HG03280 (cell line): ENCODE data around the gene LRRN4CL.
"Not testable (repeated sequence)": the region's sequence is repeated elsewhere in the genome, so short reads cannot be mapped to it uniquely, and the experiment has no call there.

ENCODE experiments used
- ATAC-seq: cut with Tn5 transposase; IDR thresholded peaks from one replicate; pipeline ENCODE4 v1.9.1; 2021; ENCODE audit warnings: mild to moderate bottlenecking, moderate library complexity; ENCODE audit not compliant: unreplicated experiment

Gene LRRN4CL

GRCh38 chr11:62689421-62690183, at the start of gene LRRN4CL:
LRRN4CL (minus strand) TSS chr11:62689530; CDS start chr11:62688508, 1,022 bp downstream.
- no peak for ATAC-seq

GRCh38 chr11:62737196-62737595, 47.9 kb upstream of the LRRN4CL start:
- ATAC-seq, result no peak

- no peak for ATAC-seq
These were observed 43.5 kb upstream of the LRRN4CL start for GRCh38 chr11:62732830-62733229.

DNA sequence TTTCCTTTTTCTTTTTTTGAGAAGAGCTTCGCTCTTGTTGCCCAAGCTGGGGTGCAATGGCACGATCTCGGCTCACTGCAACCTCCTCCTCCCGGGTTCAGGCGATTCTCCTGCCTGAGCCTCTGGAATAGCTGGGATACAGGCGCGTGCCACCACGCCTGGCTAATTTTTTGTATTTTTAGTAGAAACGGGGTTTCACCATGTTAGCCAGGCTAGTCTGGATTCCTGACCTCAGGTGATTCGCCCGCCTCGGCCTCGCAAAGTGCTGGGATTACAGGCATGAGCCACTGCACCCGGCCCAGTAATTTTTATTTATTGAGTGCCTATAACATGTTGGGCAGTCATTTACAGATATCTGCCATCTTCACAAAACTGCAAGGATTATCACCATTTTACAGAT, 40.7 kb upstream of the LRRN4CL start:
- not testable (repeated sequence) for ATAC-seq

GRCh38 chr11:62728171-62728988, 39.0 kb upstream of the LRRN4CL start, which contains the start of gene TTC9C:
TTC9C (plus strand) TSS chr11:62728486; CDS start chr11:62728849, 363 bp downstream.
- ATAC-seq, result peak; percentile 12

- ATAC-seq, result peak; percentile 59
These were observed 38.5 kb upstream of the LRRN4CL start for GRCh38 chr11:62727872-62728170.

DNA sequence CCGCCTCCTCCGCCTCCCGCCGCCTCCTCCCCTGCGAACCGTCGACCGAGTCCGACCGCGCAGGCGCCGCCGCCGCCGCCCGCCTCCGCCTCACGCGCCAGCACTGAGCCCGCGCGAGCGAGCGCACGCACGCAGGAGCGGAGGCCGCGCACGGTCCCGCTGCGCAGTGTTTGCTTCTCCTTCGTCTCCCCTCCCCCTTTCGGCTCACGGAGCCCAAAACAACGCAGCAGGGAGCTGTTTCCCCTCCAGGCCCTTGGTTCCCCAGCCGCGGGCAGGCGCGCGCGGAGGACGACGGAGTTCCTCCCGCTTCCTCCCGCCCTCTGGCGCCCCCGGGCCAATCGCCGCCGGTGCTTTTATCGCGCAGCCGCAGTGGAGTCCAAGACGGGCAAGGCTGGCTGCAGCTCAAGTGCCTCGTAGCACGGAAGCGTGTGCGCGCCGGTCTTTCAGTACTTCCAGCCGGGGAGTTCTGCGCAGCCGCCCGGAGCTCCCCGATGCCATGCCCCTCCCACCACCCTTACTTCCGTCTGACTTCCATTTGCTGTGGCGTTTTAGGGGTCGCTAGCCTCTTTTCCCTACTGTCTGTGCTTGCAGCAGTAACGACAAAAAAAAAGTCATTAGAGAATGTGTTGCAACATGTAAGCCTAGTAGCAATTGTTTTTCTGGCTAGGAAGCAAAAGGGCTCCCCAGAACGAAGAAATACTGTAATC, 38.0 kb upstream of the LRRN4CL start, which contains the start of gene HNRNPUL2:
Gene HNRNPUL2, minus strand, starts transcription at position 293 of the 707 bp plus-strand sequence. CDS start 301 bp downstream, outside the sequence.
- ATAC-seq, result peak; percentile 74

GRCh38 chr11:62726915-62727164, 37.5 kb upstream of the LRRN4CL start:
- ATAC-seq, result peak; percentile 5

DNA sequence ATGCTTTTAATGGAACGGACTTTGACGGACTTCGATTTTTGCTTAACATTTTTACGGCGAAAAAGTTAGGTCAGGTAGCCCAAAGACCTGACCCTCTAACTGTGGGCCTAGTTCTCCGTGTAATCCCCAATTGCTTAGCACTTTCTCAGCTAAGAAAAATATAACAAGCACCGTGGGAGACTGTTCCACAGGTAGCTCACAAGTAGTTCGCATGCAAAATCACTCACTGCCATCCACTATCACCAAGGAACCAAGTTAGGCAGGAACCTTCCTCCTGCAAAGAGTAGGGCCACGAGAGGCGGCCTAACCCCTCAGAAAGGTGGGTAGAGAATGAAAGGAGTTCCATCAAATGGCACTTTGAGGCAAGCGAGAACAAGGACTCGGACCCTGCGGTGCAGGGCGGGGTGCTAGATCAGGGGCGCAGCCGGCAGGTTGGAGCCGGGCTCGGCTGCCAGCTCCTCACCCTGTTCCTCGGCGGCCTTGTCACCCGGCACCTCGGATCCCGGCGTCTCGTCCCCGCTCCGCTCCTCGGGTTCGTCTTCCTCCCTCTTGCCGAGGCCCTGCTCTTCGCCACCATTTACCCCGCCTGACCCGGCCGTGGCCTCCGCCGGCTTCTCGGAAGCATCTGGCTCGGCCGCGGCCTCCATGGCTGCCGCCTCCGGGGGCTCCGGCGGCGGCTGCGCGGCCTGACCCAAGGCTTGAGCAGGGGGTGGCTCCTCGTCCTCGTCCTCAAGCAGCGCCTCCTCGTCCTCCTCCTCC, 37.0 kb upstream of the LRRN4CL start:
- no peak for ATAC-seq

DNA sequence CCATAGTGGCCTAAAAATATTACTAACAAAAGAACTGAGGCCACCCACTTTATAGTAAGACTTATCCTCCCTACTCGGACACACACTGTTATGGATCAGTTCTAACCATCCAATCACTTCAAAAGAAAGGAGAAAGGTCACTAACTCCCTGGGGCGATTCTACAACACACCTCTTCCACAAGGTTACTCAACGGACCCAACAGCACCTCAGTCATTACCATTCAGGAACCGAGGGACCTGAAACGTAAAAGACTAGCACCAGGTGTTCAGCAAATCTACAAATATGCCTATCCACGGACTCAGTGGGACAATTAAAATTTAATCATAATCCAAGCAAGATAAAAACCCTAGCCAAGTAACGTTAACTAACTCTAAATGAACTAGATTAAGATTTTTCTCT, 36.3 kb upstream of the LRRN4CL start:
- no peak for ATAC-seq

DNA sequence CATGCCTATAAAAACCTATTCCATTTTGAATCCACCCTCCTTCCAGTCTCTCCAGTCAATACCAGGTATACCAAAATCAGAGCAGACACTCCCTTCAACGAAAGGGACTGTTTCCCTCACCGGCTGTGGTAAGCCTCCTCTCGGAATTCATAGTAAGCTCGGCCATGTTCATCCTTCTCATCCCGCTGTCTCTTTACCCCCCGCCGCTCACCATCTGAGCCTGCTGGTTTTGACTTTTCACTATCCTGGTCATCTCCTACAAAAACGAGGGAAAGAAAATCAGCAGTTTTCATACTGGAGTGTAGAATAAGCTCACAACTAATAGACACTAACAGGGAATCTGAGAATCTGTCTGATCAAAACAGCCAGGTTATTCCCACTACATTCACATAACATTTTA, 34.8 kb upstream of the LRRN4CL start:
- ATAC-seq, result no peak

GRCh38 chr11:62721994-62722393, 32.7 kb upstream of the LRRN4CL start:
- no peak for ATAC-seq

DNA sequence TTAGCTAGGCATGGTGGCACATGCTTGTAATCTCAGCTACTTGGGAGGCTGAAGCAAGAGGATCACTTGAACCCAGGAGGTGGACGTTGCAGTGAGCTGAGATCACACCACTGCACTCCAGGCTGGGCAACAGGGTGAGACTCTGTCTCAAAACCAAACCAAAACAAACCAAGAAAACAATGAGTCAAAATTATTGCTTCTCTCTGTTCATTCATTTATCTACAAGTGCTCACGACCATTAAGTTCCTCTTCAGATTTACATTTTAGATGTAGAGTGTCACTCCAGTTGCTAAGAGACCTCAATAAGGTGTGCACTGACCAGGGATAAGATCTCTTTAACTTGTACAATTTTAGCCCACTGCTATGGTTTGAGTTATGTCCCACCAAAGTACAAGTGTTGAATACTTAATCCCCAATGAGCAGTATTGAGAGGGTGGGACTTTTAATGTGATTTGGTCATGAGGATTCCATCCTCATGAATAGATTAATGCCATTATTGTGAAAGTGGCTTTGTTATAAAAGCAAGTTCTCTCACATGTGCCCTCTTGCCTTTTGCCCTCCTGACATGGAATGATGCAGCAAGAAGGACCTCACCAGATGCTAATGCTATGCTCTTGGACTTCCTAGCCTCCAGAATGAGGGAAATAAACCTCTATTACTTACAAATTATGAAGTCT, 30.1 kb upstream of the LRRN4CL start:
- no peak for ATAC-seq

- ATAC-seq, result no peak
These were observed 27.5 kb upstream of the LRRN4CL start for GRCh38 chr11:62716816-62717215.

GRCh38 chr11:62716206-62716605, 26.9 kb upstream of the LRRN4CL start:
- no peak for ATAC-seq

- no peak for ATAC-seq
These were observed 26.1 kb upstream of the LRRN4CL start for GRCh38 chr11:62715150-62716130.

DNA sequence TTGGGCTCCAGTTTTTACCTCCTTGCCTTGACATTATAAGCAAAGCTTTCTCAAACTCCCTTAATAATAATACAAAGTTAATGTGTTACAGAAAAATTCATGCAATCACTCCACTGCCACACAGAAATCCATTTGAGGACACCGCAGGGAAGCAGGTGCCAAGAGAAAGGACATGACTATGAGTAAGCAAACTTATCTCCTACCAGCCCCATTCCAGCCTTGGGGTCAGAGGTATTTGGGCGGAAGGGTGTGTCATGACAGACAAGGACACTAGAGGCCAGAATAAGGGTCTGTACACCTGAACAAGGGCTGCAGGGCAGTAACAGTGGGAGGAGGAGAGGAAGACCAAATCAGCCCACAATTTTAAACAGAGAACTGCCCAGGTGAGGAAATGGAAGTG, 24.0 kb upstream of the LRRN4CL start:
- ATAC-seq, result no peak

DNA sequence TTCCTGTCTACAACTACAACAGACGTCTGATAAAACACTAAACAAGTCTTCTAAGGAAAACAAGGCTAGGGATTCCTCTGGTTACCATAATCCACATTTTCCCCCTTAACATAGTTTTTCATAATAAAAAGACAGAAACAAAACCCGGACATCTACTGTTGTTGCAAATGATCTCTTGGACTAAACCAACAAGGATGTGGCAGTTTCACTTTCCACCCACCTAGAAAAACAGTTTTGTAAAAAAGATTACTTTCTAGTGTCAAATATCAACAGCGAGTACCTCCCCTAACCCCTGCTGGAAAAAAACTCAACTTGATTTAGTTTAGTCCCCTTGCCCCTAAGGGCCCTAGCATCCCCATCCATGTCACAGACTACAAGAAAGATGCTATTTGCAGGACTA, 23.5 kb upstream of the LRRN4CL start:
- ATAC-seq, result no peak

DNA sequence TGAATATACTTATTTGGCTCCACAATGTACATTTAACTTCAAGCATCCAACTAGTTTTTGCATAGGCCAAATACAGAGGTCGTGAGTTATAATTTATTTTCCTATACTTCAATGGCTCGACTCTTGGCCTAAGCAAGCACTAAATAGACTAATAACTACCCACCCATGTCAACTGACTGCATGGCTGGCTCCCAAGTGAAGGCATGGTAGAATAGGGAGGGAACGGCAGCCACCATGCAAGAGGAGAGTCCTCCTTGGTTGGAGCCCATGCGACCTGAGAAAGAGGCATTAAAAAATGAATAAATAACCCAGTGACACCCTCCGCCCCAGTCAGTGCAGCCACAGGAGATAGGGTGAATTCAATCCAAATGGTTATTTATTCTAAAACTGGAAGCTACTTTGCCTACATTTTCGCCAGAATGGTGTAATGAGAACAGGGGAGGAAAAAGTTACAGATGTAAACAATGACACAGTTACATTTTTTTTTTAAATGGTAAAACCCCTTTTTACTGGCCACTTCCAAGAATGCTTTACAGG, 23.0 kb upstream of the LRRN4CL start:
- ATAC-seq, result no peak
